GM12878 (cell line): ENCODE measurements around the gene E2F1. TPM values are rescaled to one million over a fixed set of nuclear protein-coding genes. Genes with fewer than 3 reads are reported as not detected.

Experiments
- ATAC-seq: fragments of 200-7000 bp; cut with Tn5 transposase; 3 replicates; pipeline ENCODE4 v1.9.1; 2020; ENCODE audit warnings: mild to moderate bottlenecking, moderate library complexity
- BruUV-seq: library from RNA; stranded (reverse); fragments of 400-500 nt; replicated peaks from 2 replicates; lab custom pipeline; 2021; lab: Mats Ljungman, UMichigan
- CTCF ChIA-PET: fragments of 300-600 bp; sonication (Branson Sonifier 250); formaldehyde crosslinking; extraction: SDS; loops from one replicate; lab custom pipeline; 2021; ENCODE audit warnings: inconsistent platforms; lab: Yijun Ruan, JAX
- POLR2A ChIA-PET: fragments of 350-600 bp; formaldehyde crosslinking; extraction: SDS; loops from one replicate; lab custom pipeline; 2021; ENCODE audit warnings: inconsistent platforms; lab: Charles Lee
- RAD21 ChIA-PET: fragments of 300-600 bp; sonication (Branson Sonifier 250); formaldehyde crosslinking; loops from one replicate; lab custom pipeline; 2023; ENCODE audit warnings: antibody characterized with exemption; ENCODE audit not compliant: unreplicated experiment; lab: Charles Lee
- SMC1A ChIA-PET: fragments of 300-600 bp; sonication (Branson Sonifier 250); formaldehyde crosslinking; loops from one replicate; lab custom pipeline; 2023; ENCODE audit not compliant: unreplicated experiment, uncharacterized antibody; lab: Charles Lee
- DNase-seq: peaks from one replicate; pipeline ENCODE4 v3.0.0-alpha.2; 2011; ENCODE audit warnings: low read depth, low spot score
- FAIRE-seq: peaks from 3 replicates; lab custom pipeline; 2011; peaks lifted over from hg19 to GRCh38; lab: Jason Lieb, UNC
- H2AFZ ChIP-seq: 2 replicates; pipeline ENCODE4 v1.6.0; 2011; ENCODE audit warnings: low read depth, low read length, control low read depth; ENCODE audit not compliant: control insufficient read depth
- H3K27ac ChIP-seq: 2 replicates; pipeline ENCODE4 v1.5.1; 2011; ENCODE audit warnings: control low read depth; ENCODE audit not compliant: control insufficient read depth, insufficient read depth
- H3K27me3 ChIP-seq, 2 experiments: replicated peaks in 1 of 2; 2 replicates each; pipeline versions ENCODE4 v1.6.0 to v1.6.1; 2011; ENCODE audit warnings: low read length in 1 of 2; ENCODE audit not compliant: control insufficient read depth in 2 of 2, insufficient read depth in 2 of 2
- H3K36me3 ChIP-seq, 2 experiments: 2 replicates each; pipeline ENCODE4 v1.5.1; 2011; ENCODE audit warnings: low read length in 1 of 2; ENCODE audit not compliant: control insufficient read depth in 2 of 2, insufficient read depth in 2 of 2
- H3K4me1 ChIP-seq: 2 replicates; pipeline ENCODE4 v1.6.1; 2011; ENCODE audit warnings: mild to moderate bottlenecking, low read length, moderate library complexity, mixed read lengths; ENCODE audit not compliant: control insufficient read depth, insufficient read depth
- H3K4me2 ChIP-seq: 2 replicates; pipeline ENCODE4 v1.6.0; 2011; ENCODE audit warnings: control low read depth; ENCODE audit not compliant: control insufficient read depth, insufficient read depth
- H3K4me3 ChIP-seq: fragments of 200-600 bp; sonication (generic); 2 replicates; pipeline ENCODE4 v1.5.1; 2016
- H3K79me2 ChIP-seq: 2 replicates; pipeline ENCODE4 v1.6.0; 2011; ENCODE audit warnings: low read length; ENCODE audit not compliant: control insufficient read depth, insufficient read depth
- H3K9ac ChIP-seq: 2 replicates; pipeline ENCODE4 v1.8.0; 2011; ENCODE audit warnings: low read length, control low read depth, mixed read lengths; ENCODE audit not compliant: control insufficient read depth, insufficient read depth
- H3K9me3 ChIP-seq: replicated peaks from 3 replicates; pipeline ENCODE4 v1.5.1; 2011; ENCODE audit warnings: mild to moderate bottlenecking, low read length; ENCODE audit not compliant: control insufficient read depth, insufficient read depth
- H4K20me1 ChIP-seq: 2 replicates; pipeline ENCODE4 v1.6.0; 2011; ENCODE audit not compliant: control insufficient read depth, insufficient read depth
- ATF3 ChIP-seq: IDR thresholded peaks from 2 replicates; pipeline ENCODE4 v1.6.1; 2011; ENCODE audit warnings: low read depth, mild to moderate bottlenecking, low read length, moderate library complexity, borderline replicate concordance; ENCODE audit errors: extremely low read depth
- CBX5 ChIP-seq: sonication (generic); IDR thresholded peaks from 2 replicates; pipeline ENCODE4 v1.6.1; 2016; ENCODE audit warnings: low read depth, moderate library complexity, mild to moderate bottlenecking, inconsistent platforms
- CEBPB ChIP-seq, 2 experiments: fragments of 150-350 bp in 1 of 2; IDR thresholded peaks; 2 replicates each; pipeline ENCODE4 v1.6.1; 2012 to 2014; ENCODE audit warnings: low read depth in 2 of 2, low read length in 2 of 2, borderline replicate concordance in 1 of 2, inconsistent platforms in 1 of 2
- E4F1 ChIP-seq: fragments of 450-650 bp; IDR thresholded peaks from 2 replicates; pipeline ENCODE4 v1.6.1; 2018; ENCODE audit warnings: borderline replicate concordance, mild to moderate bottlenecking; ENCODE audit not compliant: partially characterized antibody
- ESRRA ChIP-seq: IDR thresholded peaks from 2 replicates; pipeline ENCODE4 v1.6.1; 2012; ENCODE audit warnings: mild to moderate bottlenecking, low read length, improper control_type of control experiment
- EZH2 ChIP-seq: IDR thresholded peaks from 2 replicates; pipeline ENCODE4 v1.6.1; 2012; ENCODE audit warnings: low read depth, mild to moderate bottlenecking, control low read depth, inconsistent platforms, low read length, borderline replicate concordance; ENCODE audit not compliant: control insufficient read depth
- FOXK2 ChIP-seq: fragments of 450-650 bp; IDR thresholded peaks from 2 replicates; pipeline ENCODE4 v1.6.1; 2017; ENCODE audit warnings: mild to moderate bottlenecking, moderate library complexity
- HDAC6 ChIP-seq: fragments of 200-600 bp; sonication (generic); IDR thresholded peaks from one replicate; pipeline ENCODE4 v1.8.0; 2017; ENCODE audit warnings: antibody characterized with exemption; ENCODE audit not compliant: unreplicated experiment
- MLLT1 ChIP-seq: fragments of 450-650 bp; IDR thresholded peaks from 2 replicates; pipeline ENCODE4 v1.6.1; 2016; ENCODE audit warnings: mild to moderate bottlenecking
- MTA2 ChIP-seq: fragments of 450-650 bp; IDR thresholded peaks from 2 replicates; pipeline ENCODE4 v1.6.1; 2016; ENCODE audit warnings: low read depth, mild to moderate bottlenecking, moderate library complexity
- NRF1 ChIP-seq: conservative IDR thresholded peaks from 2 replicates; pipeline ENCODE4 v1.6.1; 2011; ENCODE audit warnings: mild to moderate bottlenecking, low read depth, low read length, improper control_type of control experiment
- PBX3 ChIP-seq: IDR thresholded peaks from 2 replicates; pipeline ENCODE4 v1.6.1; 2011; ENCODE audit warnings: mild to moderate bottlenecking, low read depth, low read length, moderate library complexity; ENCODE audit not compliant: insufficient replicate concordance
- POLR2A ChIP-seq: IDR thresholded peaks from 2 replicates; pipeline ENCODE4 v1.6.1; 2011; ENCODE audit warnings: low read depth, mild to moderate bottlenecking, low read length
- POLR2AphosphoS2 ChIP-seq: IDR thresholded peaks from 2 replicates; pipeline ENCODE4 v1.6.1; 2011; ENCODE audit warnings: low read depth, mild to moderate bottlenecking, low read length, improper control_type of control experiment, moderate library complexity
- RBBP5 ChIP-seq: fragments of 200-600 bp; sonication (generic); conservative IDR thresholded peaks from 2 replicates; pipeline ENCODE4 v1.6.1; 2016
- SIN3A ChIP-seq: IDR thresholded peaks from 2 replicates; pipeline ENCODE4 v1.6.1; 2012; ENCODE audit warnings: low read depth, low read length, improper control_type of control experiment
- SUZ12 ChIP-seq: fragments of 200-600 bp; sonication (generic); IDR thresholded peaks from one replicate; pipeline ENCODE4 v1.6.1; 2018; ENCODE audit warnings: antibody characterized with exemption, mild to moderate bottlenecking; ENCODE audit not compliant: unreplicated experiment
- WGBS: methylation state at CpG from one replicate; pipeline ENCODE4 v1.1.6; 2016; ENCODE audit warnings: low lambda C conversion rate; ENCODE audit not compliant: insufficient replicate concordance, insufficient coverage; ENCODE audit errors: missing lambda C conversion rate; 5-methylcytosine and 5-hydroxymethylcytosine counted together
- in situ Hi-C: fragments of 300-500 bp; cut with MboI; formaldehyde crosslinking; loops from 9 replicates; pipeline ENCODE4 v1.14.3; 2018; ENCODE audit warnings: mixed read lengths
- intact Hi-C: fragments of 100-400 bp; cut with micrococcal nuclease; formaldehyde crosslinking; loops from one replicate; pipeline ENCODE4 v1.14.2; 2022; ENCODE audit not compliant: unreplicated experiment
- polyA plus RNA-seq, 11 experiments: library from polyadenylated mRNA; depleted of rRNA in 4 of 11; unstranded in 6 of 11; stranded (reverse) in 5 of 11; fragments of >200 nt; fragmentation: Nextera tagmentation in 4 of 11; fragmentation: Illumina TruSeq in 1 of 11; extraction: Ambion mirVana in 4 of 11; extraction: Trizol in 1 of 11; gene quantifications; 1 replicate in 1 of 11; 2 replicates in 10 of 11; pipeline versions ENCODE4 v1.2.1 to v1.2.3, GENCODE V29; 2011 to 2016; ENCODE audit warnings: inconsistent platforms in 2 of 11, missing spikeins in 2 of 11, low read depth in 1 of 11
- total RNA-seq, 4 experiments: library from RNA; depleted of rRNA in 3 of 4; stranded (reverse); fragments of >200 nt in 3 of 4; fragmentation: Illumina TruSeq in 1 of 4; extraction: Trizol in 1 of 4; gene quantifications; 2 replicates each; pipeline versions ENCODE4 v1.2.1 to v1.2.3, GENCODE V29; 2013 to 2021

The E2F1 gene
- total and polyA plus RNA-seq, 10 of the 15 experiments (the other 5 are each of a cell fraction or from before 2014, with no cell fraction given), result 0.29 to 50.2 (median 19.7) TPM

- ChIA-PET RAD21 (no interaction called here), SMC1A (interaction anchor here (0.7 kb wide), 1 partner anchor 8 kb away, joined by 3 read pairs; no protein-coding TSS in a partner anchor), CTCF (no interaction called here), POLR2A (no interaction called here)
- intact Hi-C loops, result no loop called here
- in situ Hi-C loops, result no loop called here
- Histone ChIP-seq H3K4me2 (no peak overlapping the region), H3K27ac (no peak overlapping the region), H3K9ac (no peak overlapping the region), H3K9me3 (no peaks in the 10 kb centered on the region), H3K4me3 (no peak overlapping the region), H3K4me1 (no peaks in the 10 kb centered on the region), H3K79me2 (no peaks in the 10 kb centered on the region), H2AFZ (no peak overlapping the region), H3K36me3 (0 out of 4 replicates have a peak, but pooled peaks cover 0 to 2% of the 10 kb centered on the region in 2 experiments), H3K27me3 (no peaks in the 10 kb centered on the region), H4K20me1 (no peaks in the 10 kb centered on the region)
- no TSS peak for BruUV-seq
- FAIRE-seq, result no peak
- no peak for DNase-seq
- WGBS, result 88% methylated on average over 10 of the region's 10 CpGs
- no peak for ATAC-seq
- no peak for TF ChIP-seq HDAC6
- TF ChIP-seq MLLT1, result no peak
- TF ChIP-seq NRF1, result no peak
- TF ChIP-seq CBX5, result no peak
- no peak for TF ChIP-seq RBBP5
- TF ChIP-seq SIN3A, result no peak
- TF ChIP-seq ATF3, result no peak
- TF ChIP-seq CEBPB (IDR thresholded peaks at IDR 0.05; ENCODE audit: borderline replicate concordance in 1 of 2, low read depth in 2 of 2, low read length in 2 of 2), result no peak
- no peak for TF ChIP-seq POLR2AphosphoS2
- no peak for TF ChIP-seq MTA2
- no peak for TF ChIP-seq FOXK2
- no peak for TF ChIP-seq ESRRA
- TF ChIP-seq POLR2A, result no peak
- TF ChIP-seq PBX3, result no peak
- no peak for TF ChIP-seq EZH2
- no peak for TF ChIP-seq SUZ12
- TF ChIP-seq E4F1, result no peak
- TF ChIP-seq, all 136 proteins: peak for 0
These were observed 27.7 kb upstream of the E2F1 start for GRCh38 chr20:33713865-33714367.
